Peyer's patch (tissue), 4 donors: ENCODE measurements around the gene CHCT1. TPM values are rescaled to one million over a fixed set of nuclear protein-coding genes. Genes with fewer than 3 reads are reported as not detected.

ENCODE experiments used
- DNase-seq, 3 donors: peaks; one replicate each; pipeline ENCODE4 v3.0.0-alpha.2; 2017 to 2019
- H3K27ac ChIP-seq, 4 donors: fragments of 200-600 bp; sonication (generic); one replicate each; pipeline ENCODE4 v1.5.1; 2016 to 2019
- H3K27me3 ChIP-seq, 2 donors: fragments of 200-600 bp; sonication (generic); one replicate each; pipeline ENCODE4 v1.5.1; 2019
- H3K36me3 ChIP-seq, 3 donors: fragments of 200-600 bp; sonication (generic); one replicate each; pipeline ENCODE4 v1.5.1; 2016 to 2019
- H3K4me1 ChIP-seq, 4 donors: fragments of 200-600 bp; sonication (generic); one replicate each; pipeline ENCODE4 v1.5.1; 2016 to 2019
- H3K4me3 ChIP-seq, 4 donors: fragments of 200-600 bp; sonication (generic); 1 replicate in 3 of 4; 2 replicates in 1 of 4; pipeline ENCODE4 v1.5.1; 2016 to 2019; ENCODE audit warnings: mild to moderate bottlenecking in 1 of 4
- H3K9me3 ChIP-seq, 4 donors: fragments of 200-600 bp; sonication (generic); one replicate each; pipeline ENCODE4 v1.5.1; 2016 to 2019; ENCODE audit warnings: mild to moderate bottlenecking in 1 of 4
- POLR2A ChIP-seq, 2 donors: fragments of 450-650 bp; IDR thresholded peaks; one replicate each; pipeline ENCODE4 v1.5.1; 2017; ENCODE audit warnings: antibody characterized with exemption in 2 of 2, mild to moderate bottlenecking in 2 of 2, moderate library complexity in 2 of 2
- total RNA-seq, 4 donors: library from RNA; depleted of rRNA; stranded (reverse); fragments of >200 nt; gene quantifications; one replicate each; pipeline ENCODE4 v1.1.0, GENCODE V29; 2016
- TF ChIP-seq, protein P1 (sequence below), 6 experiments: fragments of 450-650 bp in 4 of 6; fragments of 200-600 bp in 2 of 6; sonication (generic) in 1 of 6; IDR thresholded peaks; one replicate each; pipeline ENCODE4 v1.5.1; 2017 to 2019; ENCODE audit warnings: antibody characterized with exemption in 6 of 6, mild to moderate bottlenecking in 3 of 6, moderate library complexity in 1 of 6

CHCT1 gene
- total RNA-seq, 4 donors from 2014 or later, result not detected

DNA sequence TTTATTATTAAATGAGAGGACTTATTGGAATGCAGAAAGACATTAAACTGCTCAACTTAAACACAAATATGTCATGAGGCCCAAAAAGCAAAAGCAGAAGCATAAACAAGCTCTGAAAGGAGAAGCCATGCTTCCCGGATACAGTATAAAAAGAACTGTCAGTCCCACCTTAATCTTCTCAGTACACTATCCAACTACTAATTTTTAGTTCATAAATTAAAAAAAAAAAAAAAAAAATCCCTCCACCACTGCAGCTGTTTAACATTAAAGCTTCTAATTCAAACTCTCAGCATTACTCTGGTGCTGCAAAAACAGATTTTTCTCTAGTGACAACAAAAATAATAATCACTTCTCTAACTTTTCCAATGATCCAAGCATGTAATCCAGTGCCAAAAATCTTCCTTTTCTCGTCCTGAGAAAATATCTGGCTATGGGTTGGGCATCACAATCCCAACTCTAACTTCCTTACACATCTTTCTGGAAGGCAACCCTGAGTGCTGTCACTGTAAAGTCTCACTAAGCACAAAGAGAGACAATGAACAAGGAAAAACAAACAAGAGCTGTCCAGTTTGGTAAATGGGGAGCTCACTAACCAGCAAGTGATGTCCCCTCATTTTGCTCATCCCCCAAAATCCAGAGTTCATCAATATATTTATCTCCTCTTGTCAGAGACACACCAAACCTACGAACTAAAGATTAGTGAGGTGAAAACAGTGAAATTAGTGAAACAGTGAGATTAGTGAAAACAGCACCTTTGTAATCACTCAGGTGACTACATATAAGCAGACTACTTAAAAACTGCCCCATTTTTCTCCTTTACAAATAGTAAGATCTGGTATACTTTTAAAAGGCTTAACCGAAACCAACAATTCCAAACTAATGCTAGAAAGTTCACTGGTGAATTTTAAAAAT, 35.9 kb upstream of the CHCT1 start:
- peaks cover 0 to 21% (median 0%) of the 10 kb centered on the region in 4 donors for H3K4me1 ChIP-seq
- H3K9me3 ChIP-seq, result no peaks in the 10 kb centered on the region
- no peak overlapping the region for H3K27ac ChIP-seq

GRCh38 chr17:60387666-60388065, 34.6 kb upstream of the CHCT1 start:
- H3K27ac ChIP-seq, result no peak overlapping the region
- H3K4me3 ChIP-seq, result no peak overlapping the region
- H3K27me3 ChIP-seq, result no peaks in the 10 kb centered on the region
- TF ChIP-seq, protein P1, sequence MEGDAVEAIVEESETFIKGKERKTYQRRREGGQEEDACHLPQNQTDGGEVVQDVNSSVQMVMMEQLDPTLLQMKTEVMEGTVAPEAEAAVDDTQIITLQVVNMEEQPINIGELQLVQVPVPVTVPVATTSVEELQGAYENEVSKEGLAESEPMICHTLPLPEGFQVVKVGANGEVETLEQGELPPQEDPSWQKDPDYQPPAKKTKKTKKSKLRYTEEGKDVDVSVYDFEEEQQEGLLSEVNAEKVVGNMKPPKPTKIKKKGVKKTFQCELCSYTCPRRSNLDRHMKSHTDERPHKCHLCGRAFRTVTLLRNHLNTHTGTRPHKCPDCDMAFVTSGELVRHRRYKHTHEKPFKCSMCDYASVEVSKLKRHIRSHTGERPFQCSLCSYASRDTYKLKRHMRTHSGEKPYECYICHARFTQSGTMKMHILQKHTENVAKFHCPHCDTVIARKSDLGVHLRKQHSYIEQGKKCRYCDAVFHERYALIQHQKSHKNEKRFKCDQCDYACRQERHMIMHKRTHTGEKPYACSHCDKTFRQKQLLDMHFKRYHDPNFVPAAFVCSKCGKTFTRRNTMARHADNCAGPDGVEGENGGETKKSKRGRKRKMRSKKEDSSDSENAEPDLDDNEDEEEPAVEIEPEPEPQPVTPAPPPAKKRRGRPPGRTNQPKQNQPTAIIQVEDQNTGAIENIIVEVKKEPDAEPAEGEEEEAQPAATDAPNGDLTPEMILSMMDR (IDR thresholded peaks at IDR 0.05), result no peak
- no peak for DNase-seq
- no peaks in the 10 kb centered on the region for H3K36me3 ChIP-seq
- peaks cover 0 to 21% (median 0%) of the 10 kb centered on the region in 4 donors for H3K4me1 ChIP-seq
- no peaks in the 10 kb centered on the region for H3K9me3 ChIP-seq

More for the DNA sequence above, 35.9 kb upstream of the CHCT1 start:
- Histone ChIP-seq H3K27me3 (no peaks in the 10 kb centered on the region), H3K36me3 (no peaks in the 10 kb centered on the region), H3K4me3 (no peak overlapping the region)
- TF ChIP-seq, protein P1 (IDR thresholded peaks at IDR 0.05), result no peak
- no peak for TF ChIP-seq POLR2A (IDR thresholded peaks at IDR 0.05)
- no peak for DNase-seq

DNA sequence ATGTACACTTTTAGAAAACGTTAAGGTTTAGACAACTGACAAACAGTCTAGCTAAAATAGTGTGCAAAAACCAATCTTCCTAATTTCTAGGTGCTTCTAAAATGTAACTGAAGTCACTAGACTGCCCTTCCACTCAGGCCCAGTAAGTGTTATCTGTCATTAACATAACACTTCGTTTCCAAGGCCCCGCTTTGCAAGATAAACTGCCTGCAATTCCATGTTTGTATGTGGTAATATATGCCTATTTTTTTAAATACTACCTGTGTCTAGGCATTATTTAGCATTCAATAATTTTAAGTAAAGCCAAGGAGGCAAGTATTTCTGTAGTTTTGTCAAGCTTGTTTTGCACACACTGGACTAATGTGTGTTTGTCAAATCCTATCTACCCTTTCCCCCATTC, 33.5 kb upstream of the CHCT1 start:
- no peak overlapping the region for H3K27ac ChIP-seq
- H3K36me3 ChIP-seq, result no peaks in the 10 kb centered on the region
- H3K27me3 ChIP-seq, result no peaks in the 10 kb centered on the region
- H3K9me3 ChIP-seq, result no peaks in the 10 kb centered on the region
- DNase-seq, result no peak
- no peak overlapping the region for H3K4me3 ChIP-seq
- TF ChIP-seq, protein P1 (IDR thresholded peaks at IDR 0.05), result no peak
- TF ChIP-seq POLR2A (IDR thresholded peaks at IDR 0.05), result no peak
- peaks cover 0 to 24% (median 0%) of the 10 kb centered on the region in 4 donors for H3K4me1 ChIP-seq

DNA sequence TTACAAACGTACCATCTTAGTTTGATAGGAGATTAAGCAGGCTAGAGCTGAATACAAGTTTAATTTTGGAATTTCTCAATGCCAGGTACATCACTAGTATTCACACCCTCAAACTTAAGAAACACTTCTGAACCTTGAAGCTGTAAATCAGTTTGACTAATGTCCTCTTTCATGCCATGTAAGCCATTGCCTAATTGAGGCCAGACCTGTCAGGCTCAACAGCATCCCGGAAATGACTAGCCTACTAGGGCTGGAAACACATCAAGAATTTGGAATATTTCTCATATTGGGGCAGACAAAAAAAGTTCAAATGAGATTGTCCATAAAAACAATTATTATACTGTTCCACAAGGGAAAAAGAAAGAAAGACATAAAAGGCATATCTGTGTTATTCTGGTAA, 32.1 kb upstream of the CHCT1 start:
- peak overlapping the region in 2 of 4 donors; percentile 2 to 95 for H3K27ac ChIP-seq
- no peaks in the 10 kb centered on the region for H3K27me3 ChIP-seq
- no peaks in the 10 kb centered on the region for H3K9me3 ChIP-seq
- H3K4me1 ChIP-seq, result peaks cover 0 to 24% (median 0%) of the 10 kb centered on the region in 4 donors
- H3K36me3 ChIP-seq, result no peaks in the 10 kb centered on the region
- peak overlapping the region in 1 of 4 donors; percentile 91 for H3K4me3 ChIP-seq
- no peak for DNase-seq
- TF ChIP-seq, protein P1 (IDR thresholded peaks at IDR 0.05), result no peak
- no peak for TF ChIP-seq POLR2A (IDR thresholded peaks at IDR 0.05)

GRCh38 chr17:60390925-60391470, 31.3 kb upstream of the CHCT1 start:
- H3K27ac ChIP-seq, result peak overlapping the region; percentile 87 to 95 (median 90)
- H3K4me3 ChIP-seq, result peak overlapping the region; percentile 91 to 96 (median 92)
- DNase-seq, result peak; percentile 36 to 56 (median 47)
- no peak for TF ChIP-seq POLR2A (IDR thresholded peaks at IDR 0.05)
- TF ChIP-seq, protein P1 (IDR thresholded peaks at IDR 0.05), result no peak
- H3K27me3 ChIP-seq, result no peaks in the 10 kb centered on the region
- peaks cover 0 to 24% (median 0%) of the 10 kb centered on the region in 4 donors for H3K4me1 ChIP-seq
- H3K9me3 ChIP-seq, result no peaks in the 10 kb centered on the region
- no peaks in the 10 kb centered on the region for H3K36me3 ChIP-seq
